Karpas-422 (cell line): ENCODE results near the gene MGMT. TPM values are rescaled to one million over a fixed set of nuclear protein-coding genes. Genes with fewer than 3 reads are reported as not detected.

Source experiments
- DNase-seq: peaks from one replicate; pipeline ENCODE4 v3.0.0-alpha.2; 2015
- H2AFZ ChIP-seq: fragments of 200-600 bp; sonication (generic); 2 replicates; pipeline ENCODE4 v1.6.1; 2014; ENCODE audit warnings: antibody characterized with exemption, low read length, mixed read lengths
- H3K27ac ChIP-seq: fragments of 200-600 bp; sonication (generic); 2 replicates; pipeline ENCODE4 v1.5.1; 2014; ENCODE audit warnings: mild to moderate bottlenecking, low read length, moderate library complexity
- H3K27me3 ChIP-seq: fragments of 200-600 bp; sonication (generic); 2 replicates; pipeline ENCODE4 v1.6.1; 2014; ENCODE audit warnings: low read length, mixed read lengths
- H3K36me3 ChIP-seq: fragments of 200-600 bp; sonication (generic); 2 replicates; pipeline ENCODE4 v1.6.1; 2014; ENCODE audit warnings: low read length, mixed read lengths; ENCODE audit not compliant: insufficient read depth
- H3K4me1 ChIP-seq: fragments of 200-600 bp; sonication (generic); 2 replicates; pipeline ENCODE4 v1.6.1; 2014; ENCODE audit warnings: mild to moderate bottlenecking, low read length, mixed read lengths
- H3K4me2 ChIP-seq: fragments of 200-600 bp; sonication (generic); 2 replicates; pipeline ENCODE4 v1.6.1; 2014; ENCODE audit warnings: low read length, low read depth, mild to moderate bottlenecking; ENCODE audit not compliant: poor library complexity, severe bottlenecking
- H3K4me3 ChIP-seq: fragments of 200-600 bp; sonication (generic); 2 replicates; pipeline ENCODE4 v1.5.1; 2014; ENCODE audit warnings: mild to moderate bottlenecking, antibody characterized with exemption, low read length, mixed read lengths
- H3K79me2 ChIP-seq: fragments of 200-600 bp; sonication (generic); 2 replicates; pipeline ENCODE4 v1.6.1; 2014; ENCODE audit warnings: mild to moderate bottlenecking, low read length, mixed read lengths
- H3K9ac ChIP-seq: fragments of 200-600 bp; sonication (generic); 2 replicates; pipeline ENCODE4 v1.6.0; 2014; ENCODE audit warnings: low read length
- H3K9me2 ChIP-seq: fragments of 200-600 bp; sonication (generic), shearing (Covaris generic); replicated peaks from 2 replicates; pipeline ENCODE4 v1.6.0; 2014; ENCODE audit warnings: mild to moderate bottlenecking, low read length, moderate library complexity; ENCODE audit not compliant: insufficient read depth
- H3K9me3 ChIP-seq: fragments of 300-700, 200-600 bp; sonication (generic); 2 replicates; pipeline ENCODE4 v1.6.1; 2014; ENCODE audit warnings: low read length, mixed read lengths
- H4K20me1 ChIP-seq: fragments of 200-600 bp; sonication (generic); 2 replicates; pipeline ENCODE4 v1.6.1; 2014; ENCODE audit warnings: mild to moderate bottlenecking, antibody characterized with exemption, low read length, low read depth; ENCODE audit not compliant: insufficient read depth
- total RNA-seq: library from RNA; depleted of rRNA; stranded (reverse); fragments of >200 nt; shearing (Covaris generic); gene quantifications from 2 replicates; pipeline ENCODE4 v1.2.3, GENCODE V29; 2014; ENCODE audit warnings: low replicate concordance

Gene MGMT
- total RNA-seq, 1 experiment from 2014 or later: 22.5 TPM

GRCh38 chr10:129568583-129569344 lies 101.7 kb downstream of the MGMT start:
- H3K4me1 ChIP-seq: no peaks in the 10 kb centered on the region
- DNase-seq: no peak
- H3K9ac ChIP-seq: no peak overlapping the region

GRCh38 chr10:129570185-129570584 lies 103.1 kb downstream of the MGMT start:
- no peaks in the 10 kb centered on the region for H3K79me2 ChIP-seq
- no peak overlapping the region for H3K27ac ChIP-seq
- H3K27me3 ChIP-seq: no peaks in the 10 kb centered on the region
- no peak overlapping the region for H3K4me3 ChIP-seq
- H3K4me1 ChIP-seq: no peaks in the 10 kb centered on the region
- no peak overlapping the region for H2AFZ ChIP-seq
- H3K9ac ChIP-seq: no peak overlapping the region
- H3K9me3 ChIP-seq: peaks cover 12% of the 10 kb centered on the region
- H4K20me1 ChIP-seq: no peaks in the 10 kb centered on the region
- no peaks in the 10 kb centered on the region for H3K9me2 ChIP-seq
- no peaks in the 10 kb centered on the region for H3K36me3 ChIP-seq
- DNase-seq: no peak
- no peak overlapping the region for H3K4me2 ChIP-seq

More at GRCh38 chr10:129568583-129569344, 101.7 kb downstream of the MGMT start:
- Histone ChIP-seq H3K27me3 (no peaks in the 10 kb centered on the region), H4K20me1 (no peaks in the 10 kb centered on the region), H3K9me3 (peaks cover 12% of the 10 kb centered on the region), H3K4me3 (no peak overlapping the region), H3K27ac (no peak overlapping the region), H3K36me3 (no peaks in the 10 kb centered on the region), H3K4me2 (no peak overlapping the region), H3K9me2 (no peaks in the 10 kb centered on the region), H2AFZ (no peak overlapping the region), H3K79me2 (no peaks in the 10 kb centered on the region)

GRCh38 chr10:129579228-129579627 lies 112.2 kb downstream of the MGMT start:
- no peak overlapping the region for H2AFZ ChIP-seq
- H4K20me1 ChIP-seq: no peaks in the 10 kb centered on the region
- peaks cover 12% of the 10 kb centered on the region for H3K9me3 ChIP-seq
- no peaks in the 10 kb centered on the region for H3K79me2 ChIP-seq
- no peaks in the 10 kb centered on the region for H3K4me1 ChIP-seq
- H3K36me3 ChIP-seq: no peaks in the 10 kb centered on the region
- peak; percentile 37 for DNase-seq
- no peak overlapping the region for H3K27ac ChIP-seq
- no peak overlapping the region for H3K4me2 ChIP-seq
- no peak overlapping the region for H3K9ac ChIP-seq
- H3K9me2 ChIP-seq: no peaks in the 10 kb centered on the region
- no peaks in the 10 kb centered on the region for H3K27me3 ChIP-seq
- no peak overlapping the region for H3K4me3 ChIP-seq

GRCh38 chr10:129580010-129580409 lies 113.0 kb downstream of the MGMT start:
- Histone ChIP-seq H3K36me3 (no peaks in the 10 kb centered on the region), H3K4me2 (no peak overlapping the region), H4K20me1 (no peaks in the 10 kb centered on the region), H3K9ac (no peak overlapping the region), H3K9me2 (no peaks in the 10 kb centered on the region), H3K27ac (no peak overlapping the region), H3K4me1 (no peaks in the 10 kb centered on the region), H3K79me2 (no peaks in the 10 kb centered on the region), H3K9me3 (peaks cover 12% of the 10 kb centered on the region), H2AFZ (no peak overlapping the region), H3K27me3 (no peaks in the 10 kb centered on the region), H3K4me3 (no peak overlapping the region)
- no peak for DNase-seq

- H3K36me3 ChIP-seq: no peaks in the 10 kb centered on the region
- H2AFZ ChIP-seq: no peak overlapping the region
- no peak overlapping the region for H3K9ac ChIP-seq
- H3K4me2 ChIP-seq: no peak overlapping the region
- DNase-seq: no peak
- no peaks in the 10 kb centered on the region for H4K20me1 ChIP-seq
- H3K9me2 ChIP-seq: no peaks in the 10 kb centered on the region
- no peaks in the 10 kb centered on the region for H3K27me3 ChIP-seq
- H3K4me3 ChIP-seq: no peak overlapping the region
- no peaks in the 10 kb centered on the region for H3K4me1 ChIP-seq
- H3K27ac ChIP-seq: no peak overlapping the region
- H3K9me3 ChIP-seq: peaks cover 17% of the 10 kb centered on the region
- no peaks in the 10 kb centered on the region for H3K79me2 ChIP-seq
These were observed 113.9 kb downstream of the MGMT start for GRCh38 chr10:129580901-129581300.

GRCh38 chr10:129581827-129582411 lies 114.9 kb downstream of the MGMT start:
- Histone ChIP-seq H4K20me1 (no peaks in the 10 kb centered on the region), H3K4me1 (no peaks in the 10 kb centered on the region), H3K36me3 (no peaks in the 10 kb centered on the region), H3K9me3 (peaks cover 24% of the 10 kb centered on the region), H3K79me2 (no peaks in the 10 kb centered on the region), H3K27me3 (no peaks in the 10 kb centered on the region), H3K27ac (no peak overlapping the region), H3K9me2 (no peaks in the 10 kb centered on the region), H3K4me3 (no peak overlapping the region), H3K4me2 (no peak overlapping the region), H2AFZ (no peak overlapping the region), H3K9ac (no peak overlapping the region)
- DNase-seq: no peak

GRCh38 chr10:129583831-129584230 lies 116.8 kb downstream of the MGMT start:
- Histone ChIP-seq H2AFZ (no peak overlapping the region), H3K9me2 (no peaks in the 10 kb centered on the region), H4K20me1 (no peaks in the 10 kb centered on the region), H3K36me3 (no peaks in the 10 kb centered on the region), H3K4me3 (no peak overlapping the region), H3K4me1 (no peaks in the 10 kb centered on the region), H3K27me3 (no peaks in the 10 kb centered on the region), H3K9me3 (peaks cover 32% of the 10 kb centered on the region), H3K79me2 (no peaks in the 10 kb centered on the region), H3K9ac (no peak overlapping the region), H3K4me2 (no peak overlapping the region), H3K27ac (no peak overlapping the region)
- peak; percentile 6 for DNase-seq

- no peak for DNase-seq
- Histone ChIP-seq H3K9me2 (no peaks in the 10 kb centered on the region), H3K36me3 (no peaks in the 10 kb centered on the region), H4K20me1 (no peaks in the 10 kb centered on the region), H3K4me3 (no peak overlapping the region), H3K4me2 (no peak overlapping the region), H3K27me3 (no peaks in the 10 kb centered on the region), H3K4me1 (no peaks in the 10 kb centered on the region), H3K79me2 (no peaks in the 10 kb centered on the region), H3K9ac (no peak overlapping the region), H3K9me3 (peaks cover 33% of the 10 kb centered on the region), H3K27ac (no peak overlapping the region), H2AFZ (no peak overlapping the region)
These were observed 119.9 kb downstream of the MGMT start for GRCh38 chr10:129586898-129587443.
